ENCODE data around the gene CARD14.

Gene CARD14

GRCh38 chr17:80166446-80166845 is 3.4 kb upstream of the CARD14 start:
- no peak for DNase-seq (ENCODE audit: low read depth)
- no peak overlapping the region for H3K4me3 ChIP-seq (ENCODE audit: low read length)
- TF ChIP-seq CTCF (conservative IDR thresholded peaks at IDR 0.05; ENCODE audit: low read length), result no peak

GRCh38 chr17:80168371-80168770 is 1.5 kb upstream of the CARD14 start:
- DNase-seq (ENCODE audit: low read depth), result no peak
- no peak overlapping the region for H3K4me3 ChIP-seq (ENCODE audit: low read length)
- TF ChIP-seq CTCF (conservative IDR thresholded peaks at IDR 0.05; ENCODE audit: low read length), result no peak

GRCh38 chr17:80169107-80169506 is 723 bp upstream of the CARD14 start:
- H3K4me3 ChIP-seq (ENCODE audit: low read length), result no peak overlapping the region
- no peak for TF ChIP-seq CTCF (conservative IDR thresholded peaks at IDR 0.05; ENCODE audit: low read length)
- DNase-seq (ENCODE audit: low read depth), result no peak

- no peak for DNase-seq (ENCODE audit: low read depth)
- no peak for TF ChIP-seq CTCF (conservative IDR thresholded peaks at IDR 0.05; ENCODE audit: low read length)
- no peak overlapping the region for H3K4me3 ChIP-seq (ENCODE audit: low read length)
Observed at GRCh38 chr17:80171681-80172080, 1.9 kb downstream of the CARD14 start.

- DNase-seq (ENCODE audit: low read depth), result no peak
- TF ChIP-seq CTCF (conservative IDR thresholded peaks at IDR 0.05; ENCODE audit: low read length), result no peak
- H3K4me3 ChIP-seq (ENCODE audit: low read length), result no peak overlapping the region
Observed at GRCh38 chr17:80173126-80173525, 3.3 kb downstream of the CARD14 start.

- no peak for TF ChIP-seq CTCF (conservative IDR thresholded peaks at IDR 0.05; ENCODE audit: low read length)
- H3K4me3 ChIP-seq (ENCODE audit: low read length), result no peak overlapping the region
- DNase-seq (ENCODE audit: low read depth), result no peak
Observed at GRCh38 chr17:80173916-80174315, 4.1 kb downstream of the CARD14 start.

- DNase-seq (ENCODE audit: low read depth), result no peak
- TF ChIP-seq CTCF (conservative IDR thresholded peaks at IDR 0.05; ENCODE audit: low read length), result no peak
- H3K4me3 ChIP-seq (ENCODE audit: low read length), result no peak overlapping the region
Observed at GRCh38 chr17:80176757-80177156, 6.9 kb downstream of the CARD14 start.
